Heart left ventricle (tissue), 13 donors: ENCODE data around the gene RNU1-2.
"Not testable (repeated sequence)": the region's sequence is repeated elsewhere in the genome, so short reads cannot be mapped to it uniquely, and the experiment has no call there.

Source experiments
- POLR2A ChIP-seq, 2 donors: fragments of 450-650 bp; IDR thresholded peaks; one replicate each; pipeline ENCODE4 v1.6.1; 2017; ENCODE audit warnings: antibody characterized with exemption in 2 of 2, mild to moderate bottlenecking in 2 of 2, moderate library complexity in 2 of 2
- TF ChIP-seq, protein P1 (sequence below), 12 donors: fragments of 200-600 bp; sonication (generic) in 4 of 12; IDR thresholded peaks; one replicate each; pipeline versions ENCODE4 v1.5.0 to v1.8.0; 2018 to 2022; ENCODE audit warnings: antibody characterized with exemption in 12 of 12, mild to moderate bottlenecking in 5 of 12
- donor health status: ischemic (EF 13 %, LVEDD 7.1; RV severe dilation, severe dysfunction).
- donor health status: DM: no; HTN: yes; CAD: no.
- donor health status: DM: no; HTN: no; CAD: no.
- donor health status: ischemic (EF 25% LVEDD 6.9; RV normal size, moderate dysfunction).
- donor health status: ischemic (EF 25% LVEDD 5.7; RV mildly dilated, moderate dysfunction).
- donor health status: ischemic (EF 35%, LVEDD 5.7; RV mildly dilated, moderate dysfunction).
- donor health status: nonischemic (EF 11% LVEDD 7.7; RV severe dilation, severe dysfunction).
- donor health status: DM: yes; HTN: yes; CAD: no.
- donor health status: PGD.
- donor health status: ischemic (EF 29% LVEDD 5.4; RV normal size, mild dysfunction).
- donor health status: nonischemic (EF 23%, LVEDD 6.1; RV moderate dilation, normal function).

DNA sequence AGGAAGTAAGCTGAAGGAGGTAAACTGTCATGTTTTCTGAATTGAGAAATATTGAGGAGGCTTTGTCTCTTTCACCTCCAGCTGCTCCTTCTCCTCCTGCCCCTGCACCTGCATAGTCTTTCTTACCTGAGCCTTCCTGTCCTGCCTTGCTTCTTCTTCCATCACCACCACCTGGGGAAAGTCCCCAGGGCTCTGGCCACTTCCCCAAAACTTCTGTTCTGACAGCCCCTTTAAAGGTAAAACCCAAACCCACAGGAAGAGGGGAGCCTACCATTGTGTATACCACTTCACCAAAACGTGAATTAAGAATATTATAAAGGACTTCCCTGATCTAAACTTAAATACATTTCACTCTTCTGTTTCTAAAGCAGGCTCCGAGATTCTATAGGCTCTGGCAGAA is 5.6 kb downstream of the RNU1-2 start:
- TF ChIP-seq, protein P1, sequence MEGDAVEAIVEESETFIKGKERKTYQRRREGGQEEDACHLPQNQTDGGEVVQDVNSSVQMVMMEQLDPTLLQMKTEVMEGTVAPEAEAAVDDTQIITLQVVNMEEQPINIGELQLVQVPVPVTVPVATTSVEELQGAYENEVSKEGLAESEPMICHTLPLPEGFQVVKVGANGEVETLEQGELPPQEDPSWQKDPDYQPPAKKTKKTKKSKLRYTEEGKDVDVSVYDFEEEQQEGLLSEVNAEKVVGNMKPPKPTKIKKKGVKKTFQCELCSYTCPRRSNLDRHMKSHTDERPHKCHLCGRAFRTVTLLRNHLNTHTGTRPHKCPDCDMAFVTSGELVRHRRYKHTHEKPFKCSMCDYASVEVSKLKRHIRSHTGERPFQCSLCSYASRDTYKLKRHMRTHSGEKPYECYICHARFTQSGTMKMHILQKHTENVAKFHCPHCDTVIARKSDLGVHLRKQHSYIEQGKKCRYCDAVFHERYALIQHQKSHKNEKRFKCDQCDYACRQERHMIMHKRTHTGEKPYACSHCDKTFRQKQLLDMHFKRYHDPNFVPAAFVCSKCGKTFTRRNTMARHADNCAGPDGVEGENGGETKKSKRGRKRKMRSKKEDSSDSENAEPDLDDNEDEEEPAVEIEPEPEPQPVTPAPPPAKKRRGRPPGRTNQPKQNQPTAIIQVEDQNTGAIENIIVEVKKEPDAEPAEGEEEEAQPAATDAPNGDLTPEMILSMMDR (IDR thresholded peaks at IDR 0.05), result not testable (repeated sequence)
- TF ChIP-seq POLR2A (IDR thresholded peaks at IDR 0.05), result not testable (repeated sequence)
